VCaP (cell line): ENCODE data around the gene CSRNP3.

Experiments used
- H3K27ac ChIP-seq: fragments of 450-650 bp; 2 replicates; pipeline ENCODE4 v1.5.1; 2017
- TF ChIP-seq, protein P1 (sequence below): fragments of 450-650 bp; conservative IDR thresholded peaks from 2 replicates; pipeline ENCODE4 v1.5.1; 2017; ENCODE audit warnings: mild to moderate bottlenecking, moderate library complexity

The CSRNP3 gene

DNA sequence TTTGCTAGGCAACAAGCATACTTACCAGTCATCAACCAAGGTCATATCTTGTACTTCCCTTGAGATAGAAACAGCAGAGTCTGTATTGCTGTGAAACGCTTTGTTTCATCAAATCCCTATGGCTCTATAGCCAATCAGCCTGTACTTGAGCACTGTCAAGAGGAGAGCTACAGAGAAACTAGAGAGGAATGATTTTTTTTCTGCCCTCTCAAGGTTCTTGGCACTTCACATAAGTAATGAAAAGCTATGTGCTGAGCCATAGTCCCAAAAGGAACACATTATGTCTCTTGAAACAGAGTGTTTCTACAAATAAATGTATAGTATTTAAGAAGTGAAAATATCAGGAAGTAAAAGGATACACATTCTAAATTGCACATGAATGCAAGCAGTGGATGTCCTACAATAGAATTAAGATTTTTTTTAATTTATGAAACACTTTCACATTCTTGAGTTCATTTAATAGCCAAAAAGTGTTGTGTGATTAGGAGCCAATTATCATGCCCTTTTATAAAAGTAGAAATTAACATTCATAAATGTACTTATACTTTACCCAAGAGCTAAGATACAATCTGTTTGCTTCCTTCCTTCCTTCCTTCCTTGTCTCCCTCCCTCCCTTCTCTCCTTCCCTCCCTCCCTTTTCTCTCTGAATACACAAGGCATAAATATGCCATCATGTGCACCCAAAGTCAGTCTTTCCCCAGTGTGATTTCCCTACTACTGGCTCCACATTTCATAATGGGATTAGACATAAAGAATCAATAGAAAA is 131.8 kb downstream of the CSRNP3 start:
- TF ChIP-seq, protein P1, sequence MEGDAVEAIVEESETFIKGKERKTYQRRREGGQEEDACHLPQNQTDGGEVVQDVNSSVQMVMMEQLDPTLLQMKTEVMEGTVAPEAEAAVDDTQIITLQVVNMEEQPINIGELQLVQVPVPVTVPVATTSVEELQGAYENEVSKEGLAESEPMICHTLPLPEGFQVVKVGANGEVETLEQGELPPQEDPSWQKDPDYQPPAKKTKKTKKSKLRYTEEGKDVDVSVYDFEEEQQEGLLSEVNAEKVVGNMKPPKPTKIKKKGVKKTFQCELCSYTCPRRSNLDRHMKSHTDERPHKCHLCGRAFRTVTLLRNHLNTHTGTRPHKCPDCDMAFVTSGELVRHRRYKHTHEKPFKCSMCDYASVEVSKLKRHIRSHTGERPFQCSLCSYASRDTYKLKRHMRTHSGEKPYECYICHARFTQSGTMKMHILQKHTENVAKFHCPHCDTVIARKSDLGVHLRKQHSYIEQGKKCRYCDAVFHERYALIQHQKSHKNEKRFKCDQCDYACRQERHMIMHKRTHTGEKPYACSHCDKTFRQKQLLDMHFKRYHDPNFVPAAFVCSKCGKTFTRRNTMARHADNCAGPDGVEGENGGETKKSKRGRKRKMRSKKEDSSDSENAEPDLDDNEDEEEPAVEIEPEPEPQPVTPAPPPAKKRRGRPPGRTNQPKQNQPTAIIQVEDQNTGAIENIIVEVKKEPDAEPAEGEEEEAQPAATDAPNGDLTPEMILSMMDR: no peak
- no peak overlapping the region for H3K27ac ChIP-seq

DNA sequence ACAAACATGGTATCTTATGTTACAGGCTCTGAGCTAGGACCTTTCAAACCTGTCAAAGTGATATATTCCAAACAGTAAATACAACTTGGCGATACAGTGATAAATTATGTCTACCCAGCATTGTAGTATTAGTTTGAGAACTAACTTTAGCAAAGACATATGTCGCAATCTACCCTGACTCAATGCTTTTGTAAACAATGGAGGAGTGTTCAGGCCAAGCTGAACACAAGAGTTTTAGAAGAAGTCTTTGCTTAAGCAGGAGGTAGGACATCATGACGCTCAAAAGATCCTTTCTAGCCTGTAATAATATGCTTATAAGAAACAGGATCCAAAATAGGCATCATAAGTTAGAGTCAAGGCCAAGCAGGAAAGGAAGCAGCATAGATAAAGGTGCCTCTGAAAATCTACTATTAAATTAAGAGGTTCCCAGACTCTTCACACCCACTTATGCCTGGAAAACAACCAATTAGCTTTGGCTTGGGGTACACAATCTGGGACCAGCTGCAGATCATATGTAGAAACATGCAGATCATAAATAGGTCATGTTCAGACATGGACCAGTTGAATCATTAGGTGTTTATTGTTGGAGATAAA is 132.5 kb downstream of the CSRNP3 start:
- TF ChIP-seq, protein P1: no peak
- no peak overlapping the region for H3K27ac ChIP-seq

DNA sequence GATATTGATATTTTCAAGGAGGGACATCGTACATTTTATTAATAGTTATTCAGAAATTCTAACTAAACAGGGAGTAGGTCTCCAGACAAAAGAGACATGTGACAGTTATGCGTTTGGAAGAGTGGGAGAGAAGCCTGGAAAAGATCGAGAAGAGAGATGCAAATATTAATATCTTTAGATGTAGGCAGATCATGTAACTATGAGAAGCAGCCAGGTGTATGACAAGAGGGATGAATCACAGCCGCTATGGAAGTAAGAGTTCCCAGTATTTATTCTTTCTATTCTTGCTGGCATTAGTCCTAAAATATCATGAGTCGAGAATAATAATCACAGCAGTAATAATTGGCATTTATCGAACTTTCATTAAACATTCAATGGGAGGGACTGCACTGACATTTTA is 140.2 kb downstream of the CSRNP3 start:
- no peak overlapping the region for H3K27ac ChIP-seq
- TF ChIP-seq, protein P1: no peak

DNA sequence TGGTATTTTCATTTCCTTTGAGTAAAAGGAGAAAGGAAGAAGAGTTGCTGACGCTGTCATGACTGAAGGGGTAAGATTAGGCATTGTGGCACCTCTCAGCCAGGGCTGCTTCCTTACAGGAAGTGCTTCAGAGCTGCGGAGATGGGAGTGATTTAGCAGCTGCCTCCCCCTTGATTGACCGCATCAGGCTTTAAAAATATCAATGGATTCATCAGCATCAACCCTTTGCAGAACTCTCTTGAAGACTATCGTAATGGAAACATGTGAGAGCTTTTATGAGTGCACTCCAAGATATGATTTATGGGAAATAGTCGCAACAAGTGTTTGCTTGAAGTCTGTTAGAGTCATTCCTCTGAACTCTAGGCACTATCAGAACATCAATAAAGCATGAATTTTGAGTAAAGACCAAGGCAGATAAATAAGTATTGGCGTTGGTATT is 141.1 kb downstream of the CSRNP3 start:
- H3K27ac ChIP-seq: no peak overlapping the region
- TF ChIP-seq, protein P1: no peak

DNA sequence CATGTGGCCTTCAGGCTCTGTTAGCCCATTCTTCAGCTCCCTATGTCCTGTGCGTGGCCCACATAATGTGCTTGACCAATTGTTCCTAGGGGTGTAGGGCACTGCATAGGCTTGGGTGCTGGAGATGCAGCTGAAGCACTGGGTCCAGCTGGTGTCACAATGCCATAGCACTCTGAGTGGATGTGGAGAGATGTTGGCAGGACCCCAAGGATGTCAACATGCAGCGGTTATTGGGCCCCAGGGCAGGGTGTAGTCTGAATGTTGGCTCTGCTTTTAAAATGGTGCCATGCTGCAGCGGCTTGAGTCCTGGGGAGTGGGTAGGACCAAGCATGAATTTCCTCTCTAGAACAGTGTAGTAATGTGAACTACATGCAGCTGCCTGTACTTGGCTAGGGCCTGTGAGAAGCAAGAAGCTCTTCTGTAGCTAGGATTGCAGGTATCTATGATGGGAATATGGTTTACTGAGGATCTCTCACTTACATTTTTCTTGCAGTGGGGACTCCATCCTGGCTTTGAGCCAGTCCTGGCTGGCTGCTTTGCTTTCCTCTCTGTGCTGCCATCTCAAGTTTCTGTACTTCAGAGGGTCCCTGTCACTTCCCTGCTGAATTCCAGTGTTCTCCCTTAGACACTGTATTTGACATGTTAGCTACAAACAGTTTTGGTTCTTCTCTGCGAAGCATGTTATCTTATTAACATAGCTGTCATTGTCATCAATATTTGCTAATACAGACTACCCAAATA is 148.4 kb downstream of the CSRNP3 start:
- TF ChIP-seq, protein P1: no peak
- no peak overlapping the region for H3K27ac ChIP-seq

DNA sequence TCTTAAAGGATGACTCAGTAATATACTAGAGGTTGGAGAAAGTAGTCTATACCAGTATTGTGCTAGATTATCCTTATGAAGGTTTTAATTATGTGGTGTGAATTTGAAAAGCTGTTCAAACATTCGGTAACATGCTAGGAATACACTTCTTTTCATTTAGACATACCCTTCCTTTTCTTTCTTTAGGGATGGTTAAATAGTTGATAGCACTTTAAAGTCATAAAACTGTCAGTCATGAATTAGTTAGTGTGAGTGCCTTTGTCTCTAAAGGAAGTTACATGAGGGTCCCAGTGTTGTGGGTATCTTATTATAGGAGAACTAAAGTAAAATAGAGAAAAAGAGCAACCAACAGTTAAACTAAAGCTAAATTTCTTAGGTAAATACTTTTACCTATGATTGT is 149.3 kb downstream of the CSRNP3 start:
- TF ChIP-seq, protein P1: no peak
- H3K27ac ChIP-seq: no peak overlapping the region

DNA sequence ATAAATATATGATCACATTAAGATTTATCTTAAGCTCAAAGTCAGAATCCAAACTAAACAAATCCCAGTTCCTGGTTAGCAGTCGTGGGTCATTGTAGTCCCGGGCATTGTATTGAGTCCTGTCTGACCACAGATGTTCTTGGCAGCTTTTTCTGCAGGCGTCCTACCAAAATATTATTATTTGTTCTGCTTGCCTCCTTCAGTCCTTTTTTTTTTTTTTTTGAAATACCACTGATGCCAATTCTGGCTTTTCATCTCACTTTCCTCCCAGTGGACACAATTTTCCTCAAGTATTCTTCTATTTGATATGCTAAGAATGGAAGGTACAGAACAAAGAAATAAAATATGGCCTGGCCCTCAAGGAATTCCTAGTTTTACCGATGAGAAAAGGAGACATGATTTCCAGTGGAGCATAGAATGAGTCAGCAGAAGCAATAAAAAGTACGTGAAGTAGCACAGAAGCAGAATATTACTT is 151.6 kb downstream of the CSRNP3 start:
- TF ChIP-seq, protein P1: no peak
- H3K27ac ChIP-seq: peak overlapping the region; percentile 34
